GM12872 (cell line): ENCODE data around the gene OLFM1.

Source experiments
- TF ChIP-seq, protein P1 (sequence below): IDR thresholded peaks from 3 replicates; pipeline ENCODE4 v1.5.1; 2011; ENCODE audit warnings: low read depth, mild to moderate bottlenecking, low read length, moderate library complexity; ENCODE audit not compliant: insufficient read depth

OLFM1 gene

DNA sequence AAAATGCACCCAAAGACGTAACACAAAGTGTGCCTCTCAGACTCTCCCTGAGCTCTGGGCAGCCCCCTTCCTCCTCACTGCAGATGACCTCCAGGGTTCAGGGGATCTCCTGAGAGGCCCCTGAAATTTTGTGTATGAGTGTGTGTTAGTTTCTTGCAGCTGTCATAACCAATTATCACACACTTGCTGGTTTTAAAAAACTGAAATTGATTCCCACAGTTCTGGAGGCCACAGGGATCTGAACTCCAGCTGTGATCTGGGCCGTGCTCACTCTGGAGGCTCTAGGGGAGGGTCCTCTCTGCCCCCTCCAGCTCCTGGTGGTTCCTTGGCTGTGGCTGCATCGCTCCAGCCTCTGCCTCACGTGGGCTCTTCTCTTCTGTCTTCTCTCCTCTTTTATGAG lies 58.8 kb downstream of the OLFM1 start:
- TF ChIP-seq, protein P1, sequence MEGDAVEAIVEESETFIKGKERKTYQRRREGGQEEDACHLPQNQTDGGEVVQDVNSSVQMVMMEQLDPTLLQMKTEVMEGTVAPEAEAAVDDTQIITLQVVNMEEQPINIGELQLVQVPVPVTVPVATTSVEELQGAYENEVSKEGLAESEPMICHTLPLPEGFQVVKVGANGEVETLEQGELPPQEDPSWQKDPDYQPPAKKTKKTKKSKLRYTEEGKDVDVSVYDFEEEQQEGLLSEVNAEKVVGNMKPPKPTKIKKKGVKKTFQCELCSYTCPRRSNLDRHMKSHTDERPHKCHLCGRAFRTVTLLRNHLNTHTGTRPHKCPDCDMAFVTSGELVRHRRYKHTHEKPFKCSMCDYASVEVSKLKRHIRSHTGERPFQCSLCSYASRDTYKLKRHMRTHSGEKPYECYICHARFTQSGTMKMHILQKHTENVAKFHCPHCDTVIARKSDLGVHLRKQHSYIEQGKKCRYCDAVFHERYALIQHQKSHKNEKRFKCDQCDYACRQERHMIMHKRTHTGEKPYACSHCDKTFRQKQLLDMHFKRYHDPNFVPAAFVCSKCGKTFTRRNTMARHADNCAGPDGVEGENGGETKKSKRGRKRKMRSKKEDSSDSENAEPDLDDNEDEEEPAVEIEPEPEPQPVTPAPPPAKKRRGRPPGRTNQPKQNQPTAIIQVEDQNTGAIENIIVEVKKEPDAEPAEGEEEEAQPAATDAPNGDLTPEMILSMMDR: no peak

DNA sequence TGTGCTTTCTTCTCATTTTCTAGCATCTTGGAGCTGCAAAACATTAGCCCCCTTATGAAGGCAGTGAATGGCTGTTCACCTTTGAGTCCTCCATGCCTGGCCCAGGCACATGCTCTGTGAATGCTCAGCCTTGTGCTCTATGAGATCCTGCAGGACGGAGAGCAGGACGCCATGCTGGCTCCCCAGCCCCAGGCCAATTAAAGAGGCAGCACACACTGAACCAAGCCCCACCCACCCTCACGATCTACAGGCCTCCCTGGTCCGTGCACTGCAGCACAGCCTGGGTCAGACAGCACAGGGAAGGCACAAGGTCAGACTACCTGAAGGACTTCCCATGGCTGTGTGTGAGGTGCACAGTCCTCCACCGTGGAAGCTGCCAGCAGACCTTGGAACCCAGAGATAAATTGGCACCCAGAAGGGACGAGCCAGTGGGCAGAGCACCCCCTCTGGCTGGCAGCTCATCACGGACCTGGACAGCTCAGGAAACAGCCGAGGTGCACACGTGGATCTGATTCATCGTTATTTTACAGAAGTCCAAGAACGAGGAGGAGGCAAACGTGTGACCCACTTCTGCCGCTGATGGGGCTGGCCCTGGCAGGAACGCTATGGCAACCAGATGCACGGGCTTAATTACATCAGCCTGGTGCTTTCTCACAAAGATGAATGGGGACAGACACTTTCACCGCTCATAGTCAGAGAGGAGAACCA lies 59.5 kb downstream of the OLFM1 start:
- TF ChIP-seq, protein P1: no peak

DNA sequence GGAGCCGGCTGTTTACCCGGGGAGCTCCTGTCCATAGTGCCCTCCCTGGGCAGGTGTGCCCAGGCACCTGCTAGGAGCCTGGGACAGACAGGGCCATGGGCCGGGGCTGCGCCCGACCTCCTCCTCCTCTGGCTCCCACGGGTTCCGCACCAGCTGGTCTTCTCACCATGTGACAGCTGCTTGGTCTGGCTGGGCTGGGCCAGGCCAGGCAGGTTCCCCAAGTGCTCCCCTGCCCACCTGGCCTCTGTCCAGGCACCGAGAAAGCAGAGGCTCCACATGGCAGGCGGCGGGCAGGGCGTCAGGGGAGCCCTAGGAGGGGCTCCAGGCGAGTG lies 60.0 kb downstream of the OLFM1 start:
- TF ChIP-seq, protein P1: no peak

DNA sequence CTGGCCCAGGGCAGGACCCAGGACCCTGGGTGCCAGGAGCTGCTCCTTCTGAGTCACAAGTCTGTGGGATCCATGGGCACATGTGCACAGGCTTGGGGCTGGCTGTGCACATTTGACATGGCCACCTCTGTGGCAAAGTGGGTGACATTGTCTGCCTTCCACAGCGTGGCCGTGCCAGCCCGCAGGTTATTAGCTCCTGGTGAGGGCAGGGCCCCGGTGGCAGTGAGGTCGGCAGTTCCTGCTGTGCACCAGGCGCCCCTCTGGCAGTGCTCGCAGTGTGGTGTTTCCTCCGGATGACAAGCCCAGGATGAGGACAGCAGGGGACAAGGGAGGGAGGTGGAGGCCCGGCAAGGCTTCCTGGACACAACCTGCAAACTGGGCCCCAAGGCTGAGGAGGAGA lies 60.5 kb downstream of the OLFM1 start:
- TF ChIP-seq, protein P1: no peak

DNA sequence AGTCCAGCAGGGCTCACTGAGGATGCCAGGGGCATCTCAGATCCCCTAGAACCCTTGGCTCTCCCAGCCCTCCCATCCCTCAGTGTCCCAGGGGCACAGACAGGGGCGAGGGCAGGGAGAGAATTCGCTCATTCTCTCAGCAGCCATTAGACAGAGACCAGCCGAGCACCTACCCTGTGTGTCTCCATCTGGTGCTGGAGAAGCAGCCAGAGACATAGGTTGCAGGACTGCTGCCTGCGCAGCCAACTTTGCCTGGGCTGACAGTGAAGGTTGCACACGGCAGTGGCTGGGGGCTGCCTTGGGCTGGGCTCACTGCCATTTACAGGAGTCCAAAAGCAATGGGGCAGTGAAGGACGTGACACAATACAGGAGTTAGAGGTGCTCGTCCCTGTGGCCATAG lies 60.9 kb downstream of the OLFM1 start:
- TF ChIP-seq, protein P1: no peak

DNA sequence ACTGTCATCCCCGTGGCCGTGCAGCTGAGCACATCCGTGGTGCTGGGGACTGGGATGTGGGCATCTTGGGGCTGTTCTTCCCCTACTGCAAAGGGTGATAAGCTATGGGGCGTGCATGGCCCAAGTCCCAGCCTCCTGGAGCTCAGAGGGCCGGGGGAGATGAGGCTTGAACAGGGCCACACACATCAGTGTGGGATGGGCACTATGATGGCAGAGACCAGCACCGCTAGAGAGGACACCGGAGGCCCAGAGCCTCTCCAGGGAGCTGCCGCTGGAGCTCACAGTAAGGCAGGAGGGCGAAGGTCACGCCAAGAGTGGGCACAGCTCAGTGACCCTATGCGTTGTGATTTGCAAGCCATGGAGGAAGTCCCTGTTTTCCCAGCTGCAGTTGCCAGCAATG lies 63.5 kb downstream of the OLFM1 start:
- TF ChIP-seq, protein P1: no peak

DNA sequence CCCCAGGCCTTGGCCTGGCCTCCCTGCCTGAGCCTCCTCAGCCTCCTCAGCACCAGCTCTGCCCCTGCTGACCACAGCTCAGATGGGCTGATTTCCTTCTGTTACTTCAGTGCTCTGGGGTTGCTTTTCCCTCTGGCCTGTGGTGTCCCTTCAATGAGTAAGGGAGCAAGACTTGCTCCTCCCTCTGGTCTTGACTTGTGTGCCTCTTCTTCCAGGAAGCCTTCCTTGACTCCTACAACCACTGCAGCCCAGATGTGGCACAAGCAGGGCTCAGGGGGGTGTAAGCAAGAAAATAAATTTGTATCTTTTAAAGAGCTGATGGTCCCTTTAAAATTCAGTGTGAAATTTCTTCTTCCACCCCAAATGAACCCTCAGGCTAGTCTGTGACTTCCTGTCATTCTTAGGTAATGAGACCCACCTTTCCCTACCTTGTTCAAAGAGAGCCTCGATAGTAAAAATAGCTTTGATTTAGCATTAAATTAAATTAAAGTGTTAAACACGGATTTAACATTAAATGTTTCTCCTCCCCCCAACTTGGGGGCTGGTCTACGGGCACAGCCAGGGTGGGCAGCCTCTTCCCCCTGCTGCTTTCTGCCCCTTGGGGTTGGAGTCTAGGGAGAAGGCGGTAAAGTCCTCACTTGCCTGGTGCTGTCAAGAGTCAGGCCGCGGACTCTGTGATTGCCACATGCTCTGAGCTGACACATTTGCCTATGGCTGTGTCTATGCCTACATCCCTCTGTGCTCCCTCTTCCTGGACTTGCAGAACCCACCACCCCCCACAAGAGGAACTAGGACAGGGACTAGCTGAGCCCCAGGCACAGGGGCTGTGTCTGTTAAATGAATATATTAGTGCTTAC lies 64.5 kb downstream of the OLFM1 start:
- TF ChIP-seq, protein P1: no peak
